Panc1 (cell line): Measurements from ENCODE around the gene INSIG2. TPM values are rescaled to one million over a fixed set of nuclear protein-coding genes. Genes with fewer than 3 reads are reported as not detected.

ENCODE experiments used
- ATAC-seq: fragments of 200-7000 bp; cut with Tn5 transposase; 2 replicates; pipeline ENCODE4 v1.9.1; 2020; ENCODE audit warnings: mild to moderate bottlenecking, moderate library complexity
- BruUV-seq: library from RNA; stranded (reverse); fragments of 400-500 nt; replicated peaks from 2 replicates; lab custom pipeline; 2021; lab: Mats Ljungman, UMichigan
- CTCF ChIA-PET: fragments of 300-600 bp; sonication (Branson Sonifier 250); formaldehyde crosslinking; loops from one replicate; lab custom pipeline; 2022; ENCODE audit warnings: antibody characterized with exemption; lab: Charles Lee
- POLR2A ChIA-PET: fragments of 300-600 bp; sonication (Branson Sonifier 250); formaldehyde crosslinking; loops from one replicate; lab custom pipeline; 2022; ENCODE audit warnings: antibody characterized with exemption; lab: Charles Lee
- DNase-seq: peaks from one replicate; pipeline ENCODE4 v3.0.0-alpha.2; 2010; ENCODE audit warnings: low read depth, low spot score
- H3K27ac ChIP-seq: 2 replicates; pipeline ENCODE4 v1.5.1; 2011; ENCODE audit warnings: mild to moderate bottlenecking, low read length, inconsistent platforms
- H3K27me3 ChIP-seq: fragments of 200-500 bp; sonication (Bioruptor generic); 2 replicates; pipeline ENCODE4 v1.6.0; 2014; ENCODE audit warnings: low read length, inconsistent platforms; ENCODE audit not compliant: control insufficient read depth, insufficient read depth
- H3K36me3 ChIP-seq: fragments of 200-500 bp; sonication (Bioruptor generic); 2 replicates; pipeline ENCODE4 v1.5.1; 2014; ENCODE audit warnings: inconsistent platforms, mild to moderate bottlenecking, low read length, moderate library complexity; ENCODE audit not compliant: control insufficient read depth, insufficient read depth
- H3K4me1 ChIP-seq: 2 replicates; pipeline ENCODE4 v1.5.1; 2011; ENCODE audit warnings: inconsistent platforms, mild to moderate bottlenecking, low read length, moderate library complexity; ENCODE audit not compliant: control insufficient read depth, insufficient read depth
- H3K4me3 ChIP-seq, 2 experiments: 2 replicates each; pipeline ENCODE4 v1.5.1; 2011 to 2012; ENCODE audit warnings: low read depth in 2 of 2, low read length in 2 of 2, mild to moderate bottlenecking in 2 of 2, inconsistent platforms in 1 of 2, moderate library complexity in 1 of 2
- H3K9me3 ChIP-seq: fragments of 200-500 bp; sonication (Bioruptor generic); 2 replicates; pipeline ENCODE4 v1.5.1; 2014; ENCODE audit warnings: low read depth, mild to moderate bottlenecking, inconsistent platforms, low read length, moderate library complexity; ENCODE audit not compliant: control insufficient read depth, insufficient read depth
- POLR2AphosphoS5 ChIP-seq: IDR thresholded peaks from 2 replicates; pipeline ENCODE4 v1.6.1; 2012; ENCODE audit warnings: mild to moderate bottlenecking, low read depth, low read length, moderate library complexity
- SIN3A ChIP-seq: IDR thresholded peaks from 2 replicates; pipeline ENCODE4 v1.6.1; 2012; ENCODE audit warnings: low read depth, mild to moderate bottlenecking, low read length, moderate library complexity, borderline replicate concordance; ENCODE audit not compliant: insufficient read depth
- TCF7L2 ChIP-seq: IDR thresholded peaks from 2 replicates; pipeline ENCODE4 v1.6.1; 2011; ENCODE audit warnings: mild to moderate bottlenecking, low read depth, low read length, inconsistent platforms
- in situ Hi-C: cut with HindIII; loops from 2 replicates; pipeline ENCODE4 v1.10.0; 2016; ENCODE audit warnings: low sequenced_read_pairs, low pct_unique_long_range_greater_than_20kb
- intact Hi-C: fragments of 100-400 bp; cut with micrococcal nuclease; formaldehyde crosslinking; loops from one replicate; pipeline ENCODE4 v1.10.0; 2022; ENCODE audit not compliant: unreplicated experiment
- total RNA-seq: library from RNA; stranded (reverse); gene quantifications from one replicate; pipeline ENCODE4 v1.2.1, GENCODE V29; 2021; ENCODE audit not compliant: unreplicated experiment
- TF ChIP-seq, protein P1 (sequence below), 2 experiments: IDR thresholded peaks; 2 replicates each; pipeline ENCODE4 v1.6.1; 2011 to 2012; ENCODE audit warnings: low read depth in 2 of 2, control low read depth in 1 of 2, low read length in 1 of 2, mild to moderate bottlenecking in 1 of 2, moderate library complexity in 1 of 2; ENCODE audit not compliant: insufficient read depth in 1 of 2
- TF ChIP-seq, protein P2 (sequence below): fragments of 450-650 bp; IDR thresholded peaks from 2 replicates; pipeline ENCODE4 v1.5.1; 2017; ENCODE audit warnings: mild to moderate bottlenecking

INSIG2 gene
- total RNA-seq, 1 experiment from 2014 or later: 9.9 TPM

DNA sequence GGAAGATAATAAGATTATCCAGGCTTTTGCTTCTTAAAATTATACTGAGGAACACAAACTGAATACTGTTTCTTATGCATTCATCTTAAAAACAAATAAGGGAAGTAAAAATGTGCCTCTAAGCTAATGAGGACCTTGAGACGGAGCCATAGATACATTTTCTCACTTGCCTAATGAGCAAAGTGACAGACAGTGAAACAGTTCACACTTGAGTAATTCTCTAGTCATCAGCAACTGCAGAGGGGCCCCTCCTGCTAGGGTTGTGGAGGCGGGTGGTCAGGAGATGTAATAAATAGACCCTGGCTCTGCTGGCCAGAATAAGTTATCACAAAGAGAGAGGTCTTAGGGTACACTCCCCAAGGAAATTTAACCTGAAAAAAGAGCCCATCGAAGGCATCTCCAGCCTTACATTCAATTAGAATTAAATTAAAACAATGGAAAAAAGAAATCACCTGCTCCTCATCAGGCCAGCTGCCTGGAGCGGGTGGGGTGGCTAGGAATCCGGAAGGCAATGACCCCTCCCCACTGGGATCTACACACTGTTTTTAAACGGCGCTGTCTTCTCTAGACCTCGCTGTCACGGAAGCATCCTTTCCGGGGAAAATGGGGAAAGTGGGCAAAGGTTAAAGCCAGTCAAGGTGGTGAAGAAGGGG is 32.6 kb upstream of the INSIG2 start:
- H3K36me3 ChIP-seq: no peaks in the 10 kb centered on the region
- H3K4me1 ChIP-seq: no peaks in the 10 kb centered on the region
- in situ Hi-C loops (no loop called here), intact Hi-C loops (no loop called here)
- H3K4me3 ChIP-seq: no peak overlapping the region
- TF ChIP-seq, protein P1, sequence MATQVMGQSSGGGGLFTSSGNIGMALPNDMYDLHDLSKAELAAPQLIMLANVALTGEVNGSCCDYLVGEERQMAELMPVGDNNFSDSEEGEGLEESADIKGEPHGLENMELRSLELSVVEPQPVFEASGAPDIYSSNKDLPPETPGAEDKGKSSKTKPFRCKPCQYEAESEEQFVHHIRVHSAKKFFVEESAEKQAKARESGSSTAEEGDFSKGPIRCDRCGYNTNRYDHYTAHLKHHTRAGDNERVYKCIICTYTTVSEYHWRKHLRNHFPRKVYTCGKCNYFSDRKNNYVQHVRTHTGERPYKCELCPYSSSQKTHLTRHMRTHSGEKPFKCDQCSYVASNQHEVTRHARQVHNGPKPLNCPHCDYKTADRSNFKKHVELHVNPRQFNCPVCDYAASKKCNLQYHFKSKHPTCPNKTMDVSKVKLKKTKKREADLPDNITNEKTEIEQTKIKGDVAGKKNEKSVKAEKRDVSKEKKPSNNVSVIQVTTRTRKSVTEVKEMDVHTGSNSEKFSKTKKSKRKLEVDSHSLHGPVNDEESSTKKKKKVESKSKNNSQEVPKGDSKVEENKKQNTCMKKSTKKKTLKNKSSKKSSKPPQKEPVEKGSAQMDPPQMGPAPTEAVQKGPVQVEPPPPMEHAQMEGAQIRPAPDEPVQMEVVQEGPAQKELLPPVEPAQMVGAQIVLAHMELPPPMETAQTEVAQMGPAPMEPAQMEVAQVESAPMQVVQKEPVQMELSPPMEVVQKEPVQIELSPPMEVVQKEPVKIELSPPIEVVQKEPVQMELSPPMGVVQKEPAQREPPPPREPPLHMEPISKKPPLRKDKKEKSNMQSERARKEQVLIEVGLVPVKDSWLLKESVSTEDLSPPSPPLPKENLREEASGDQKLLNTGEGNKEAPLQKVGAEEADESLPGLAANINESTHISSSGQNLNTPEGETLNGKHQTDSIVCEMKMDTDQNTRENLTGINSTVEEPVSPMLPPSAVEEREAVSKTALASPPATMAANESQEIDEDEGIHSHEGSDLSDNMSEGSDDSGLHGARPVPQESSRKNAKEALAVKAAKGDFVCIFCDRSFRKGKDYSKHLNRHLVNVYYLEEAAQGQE (IDR thresholded peaks at IDR 0.05; ENCODE audit: insufficient read depth in 1 of 2, low read depth in 2 of 2, low read length in 1 of 2): no peak
- TF ChIP-seq SIN3A (no peak), POLR2AphosphoS5 (no peak), TCF7L2 (no peak)
- TF ChIP-seq, protein P2, sequence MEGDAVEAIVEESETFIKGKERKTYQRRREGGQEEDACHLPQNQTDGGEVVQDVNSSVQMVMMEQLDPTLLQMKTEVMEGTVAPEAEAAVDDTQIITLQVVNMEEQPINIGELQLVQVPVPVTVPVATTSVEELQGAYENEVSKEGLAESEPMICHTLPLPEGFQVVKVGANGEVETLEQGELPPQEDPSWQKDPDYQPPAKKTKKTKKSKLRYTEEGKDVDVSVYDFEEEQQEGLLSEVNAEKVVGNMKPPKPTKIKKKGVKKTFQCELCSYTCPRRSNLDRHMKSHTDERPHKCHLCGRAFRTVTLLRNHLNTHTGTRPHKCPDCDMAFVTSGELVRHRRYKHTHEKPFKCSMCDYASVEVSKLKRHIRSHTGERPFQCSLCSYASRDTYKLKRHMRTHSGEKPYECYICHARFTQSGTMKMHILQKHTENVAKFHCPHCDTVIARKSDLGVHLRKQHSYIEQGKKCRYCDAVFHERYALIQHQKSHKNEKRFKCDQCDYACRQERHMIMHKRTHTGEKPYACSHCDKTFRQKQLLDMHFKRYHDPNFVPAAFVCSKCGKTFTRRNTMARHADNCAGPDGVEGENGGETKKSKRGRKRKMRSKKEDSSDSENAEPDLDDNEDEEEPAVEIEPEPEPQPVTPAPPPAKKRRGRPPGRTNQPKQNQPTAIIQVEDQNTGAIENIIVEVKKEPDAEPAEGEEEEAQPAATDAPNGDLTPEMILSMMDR: no peak
- DNase-seq: no peak
- POLR2A ChIA-PET: interaction anchor here (0.5 kb wide), 1 partner anchor 50 kb away, joined by 3 read pairs; no protein-coding TSS in a partner anchor
- no peak for ATAC-seq
- H3K27me3 ChIP-seq: peaks cover 10% of the 10 kb centered on the region; the same call in 1 of the 2 replicates
- no TSS peak for BruUV-seq
- H3K9me3 ChIP-seq: no peaks in the 10 kb centered on the region
- no peak overlapping the region for H3K27ac ChIP-seq
- CTCF ChIA-PET: no interaction called here

DNA sequence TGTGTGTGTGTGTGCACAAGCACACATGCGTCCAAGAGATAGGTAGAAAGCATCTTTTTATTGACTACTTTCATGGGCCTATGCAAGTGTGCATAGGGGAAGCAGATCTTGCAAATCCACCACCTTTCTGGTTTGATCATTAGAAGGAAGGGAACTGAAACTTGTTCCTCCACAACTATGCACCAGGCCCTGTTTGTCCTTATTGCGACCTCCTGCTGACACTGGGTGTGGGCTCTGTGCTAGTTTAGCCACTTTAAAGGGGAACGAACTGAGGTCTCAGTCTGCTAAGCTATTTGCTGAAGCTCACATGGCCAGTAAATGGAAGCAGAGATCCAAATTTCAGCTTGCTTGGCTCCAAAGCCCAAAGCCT is 32.1 kb upstream of the INSIG2 start:
- no TSS peak for BruUV-seq
- intact Hi-C loops: no loop called here
- Histone ChIP-seq H3K27me3 (peaks cover 10% of the 10 kb centered on the region; the same call in 1 of the 2 replicates), H3K4me1 (no peaks in the 10 kb centered on the region), H3K9me3 (no peaks in the 10 kb centered on the region), H3K27ac (no peak overlapping the region), H3K4me3 (no peak overlapping the region), H3K36me3 (no peaks in the 10 kb centered on the region)
- ChIA-PET CTCF (interaction anchor here (0.5 kb wide), 1 partner anchor 180 kb away, joined by 9 read pairs; no protein-coding TSS in a partner anchor), POLR2A (no interaction called here)
- no peak for DNase-seq
- ATAC-seq: no peak
- in situ Hi-C loops: no loop called here
- TF ChIP-seq SIN3A (no peak), TCF7L2 (no peak)

DNA sequence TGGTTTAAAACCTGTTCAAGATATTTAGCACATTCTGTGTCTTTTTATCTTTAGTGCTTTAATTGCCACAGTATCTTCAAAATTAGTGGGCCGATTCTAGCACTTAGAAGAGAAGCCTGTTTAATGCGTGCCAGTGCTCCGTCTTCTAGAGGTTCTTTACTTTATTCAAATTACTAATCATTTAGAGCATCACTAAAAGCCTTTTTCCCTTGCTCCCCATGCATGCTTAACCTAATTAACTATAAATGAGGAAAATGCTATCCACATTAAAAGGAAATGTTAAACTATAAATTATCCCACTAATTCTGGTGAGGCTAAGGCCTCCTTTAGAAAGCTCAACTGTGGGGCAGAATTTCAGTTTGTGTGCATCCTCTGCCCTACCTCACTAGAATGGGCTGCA is 31.5 kb upstream of the INSIG2 start:
- intact Hi-C loops: no loop called here
- no peak overlapping the region for H3K27ac ChIP-seq
- ChIA-PET CTCF (no interaction called here), POLR2A (no interaction called here)
- H3K9me3 ChIP-seq: no peaks in the 10 kb centered on the region
- H3K4me1 ChIP-seq: no peaks in the 10 kb centered on the region
- in situ Hi-C loops: no loop called here
- peaks cover 10% of the 10 kb centered on the region; the same call in 1 of the 2 replicates for H3K27me3 ChIP-seq
- no TSS peak for BruUV-seq
- no peak overlapping the region for H3K4me3 ChIP-seq
- DNase-seq (no peak), ATAC-seq (no peak)
- TF ChIP-seq, protein P2: no peak
- TF ChIP-seq TCF7L2: no peak
- no peak for TF ChIP-seq POLR2AphosphoS5
- TF ChIP-seq, protein P1 (IDR thresholded peaks at IDR 0.05; ENCODE audit: insufficient read depth in 1 of 2, low read depth in 2 of 2, low read length in 1 of 2): no peak
- TF ChIP-seq SIN3A: no peak
- no peaks in the 10 kb centered on the region for H3K36me3 ChIP-seq
